Kidney (tissue), 14 donors: Measurements from ENCODE around the gene CERS2. TPM values are rescaled to one million over a fixed set of nuclear protein-coding genes. Genes with fewer than 3 reads are reported as not detected.
A peak's percentile ranks its signal among the peaks of the same experiment; 100 is the strongest.

ENCODE experiments used
- DNase-seq, 5 donors: peaks; one replicate each; pipeline ENCODE4 v3.0.0-alpha.2; 2013 to 2020
- FAIRE-seq: peaks from 2 replicates; lab custom pipeline; 2012; peaks lifted over from hg19 to GRCh38; lab: Jason Lieb, UNC
- H3K27ac ChIP-seq, 2 donors: one replicate each; pipeline ENCODE4 v1.7.0; 2013; ENCODE audit warnings: low read depth in 2 of 2, low read length in 2 of 2, inconsistent platforms in 1 of 2
- H3K27me3 ChIP-seq: one replicate; pipeline ENCODE4 v1.7.1; 2013; ENCODE audit warnings: low read length, inconsistent platforms; ENCODE audit not compliant: control insufficient read depth, insufficient read depth
- H3K36me3 ChIP-seq, 3 donors: one replicate each; pipeline versions ENCODE4 v1.7.0 to v1.7.1; 2013; ENCODE audit warnings: low read length in 3 of 3, control low read depth in 1 of 3, inconsistent platforms in 1 of 3; ENCODE audit not compliant: insufficient read depth in 3 of 3, control insufficient read depth in 2 of 3
- H3K4me1 ChIP-seq, 3 donors: one replicate each; pipeline versions ENCODE4 v1.7.0 to v1.7.1; 2013; ENCODE audit warnings: low read length in 3 of 3, inconsistent platforms in 1 of 3, low read depth in 1 of 3; ENCODE audit not compliant: control insufficient read depth in 2 of 3, insufficient read depth in 2 of 3
- H3K4me3 ChIP-seq, 3 donors: one replicate each; pipeline versions ENCODE4 v1.7.0 to v1.8.1; 2013; ENCODE audit warnings: low read length in 3 of 3, control low read depth in 1 of 3, inconsistent platforms in 1 of 3
- H3K9ac ChIP-seq, 3 donors: one replicate each; pipeline versions ENCODE4 v1.7.0 to v1.7.1; 2013; ENCODE audit warnings: low read length in 3 of 3, control low read depth in 1 of 3, inconsistent platforms in 1 of 3
- H3K9me3 ChIP-seq, 3 donors: one replicate each; pipeline versions ENCODE4 v1.7.0 to v1.7.1; 2013; ENCODE audit warnings: low read length in 3 of 3, control low read depth in 1 of 3, inconsistent platforms in 1 of 3; ENCODE audit not compliant: control insufficient read depth in 2 of 3, insufficient read depth in 1 of 3
- intact Hi-C: fragments of 100-400 bp; cut with DNase I; formaldehyde crosslinking; loops from one replicate; pipeline ENCODE4 v1.11.1; 2022
- polyA plus RNA-seq: library from polyadenylated mRNA; stranded (reverse); fragments of 350-450 nt; fragmentation: Illumina TruSeq; extraction: RNeasy Lipid Tissue Mini Kit (QIAGEN cat#74804); gene quantifications from one replicate; pipeline ENCODE4 v1.2.3, GENCODE V29; 2014; ENCODE audit warnings: low read depth, low replicate concordance; ENCODE audit not compliant: insufficient read depth
- total RNA-seq: library from RNA; stranded (reverse); fragmentation: NEBNext Ultra II Directional; extraction: Animal tissue kit (Norgen Biotek cat#: 25700); gene quantifications from one replicate; pipeline ENCODE4 v1.2.1, GENCODE V29; 2021
- TF ChIP-seq, protein P1 (sequence below): IDR thresholded peaks from 3 replicates; pipeline ENCODE4 v1.5.1; 2012; ENCODE audit warnings: mild to moderate bottlenecking, moderate library complexity, borderline replicate concordance; ENCODE audit not compliant: insufficient read depth; ENCODE audit errors: extremely low read depth
- donor health status: control.
- donor health status: control.
- donor health status: control.
- donor health status: control.
- donor health status: control.
- donor health status: DM: yes; HTN: yes; CAD: no.
- donor health status: Normal renal cell carcinoma (clear cell type).

Gene CERS2
- total and polyA plus RNA-seq, 2 donors from 2014 or later, result 258 to 268 TPM

DNA sequence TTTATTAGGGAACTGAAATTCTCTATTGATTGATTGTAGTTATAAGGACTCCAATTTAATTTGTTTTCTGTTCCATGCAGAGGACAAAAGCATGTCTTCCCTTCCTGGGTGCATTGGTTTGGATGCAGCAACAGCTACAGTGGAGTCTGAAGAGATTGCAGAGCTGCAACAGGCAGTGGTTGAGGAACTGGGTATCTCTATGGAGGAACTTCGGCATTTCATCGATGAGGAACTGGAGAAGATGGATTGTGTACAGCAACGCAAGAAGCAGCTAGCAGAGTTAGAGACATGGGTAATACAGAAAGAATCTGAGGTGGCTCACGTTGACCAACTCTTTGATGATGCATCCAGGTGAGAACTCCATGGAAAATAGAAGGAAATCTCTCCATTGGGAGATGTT is 47.0 kb downstream of the CERS2 start:
- Histone ChIP-seq H3K36me3 (peaks cover 9 to 20% (median 10%) of the 10 kb centered on the region in 3 donors), H3K9ac (no peak overlapping the region), H3K9me3 (peaks cover 0 to 1% (median 0%) of the 10 kb centered on the region in 3 donors), H3K4me1 (peaks cover 0 to 5% (median 0%) of the 10 kb centered on the region in 3 donors), H3K27me3 (no peaks in the 10 kb centered on the region), H3K4me3 (no peak overlapping the region), H3K27ac (no peak overlapping the region)
- FAIRE-seq, result no peak
- intact Hi-C loops, result no loop called here
- TF ChIP-seq, protein P1, sequence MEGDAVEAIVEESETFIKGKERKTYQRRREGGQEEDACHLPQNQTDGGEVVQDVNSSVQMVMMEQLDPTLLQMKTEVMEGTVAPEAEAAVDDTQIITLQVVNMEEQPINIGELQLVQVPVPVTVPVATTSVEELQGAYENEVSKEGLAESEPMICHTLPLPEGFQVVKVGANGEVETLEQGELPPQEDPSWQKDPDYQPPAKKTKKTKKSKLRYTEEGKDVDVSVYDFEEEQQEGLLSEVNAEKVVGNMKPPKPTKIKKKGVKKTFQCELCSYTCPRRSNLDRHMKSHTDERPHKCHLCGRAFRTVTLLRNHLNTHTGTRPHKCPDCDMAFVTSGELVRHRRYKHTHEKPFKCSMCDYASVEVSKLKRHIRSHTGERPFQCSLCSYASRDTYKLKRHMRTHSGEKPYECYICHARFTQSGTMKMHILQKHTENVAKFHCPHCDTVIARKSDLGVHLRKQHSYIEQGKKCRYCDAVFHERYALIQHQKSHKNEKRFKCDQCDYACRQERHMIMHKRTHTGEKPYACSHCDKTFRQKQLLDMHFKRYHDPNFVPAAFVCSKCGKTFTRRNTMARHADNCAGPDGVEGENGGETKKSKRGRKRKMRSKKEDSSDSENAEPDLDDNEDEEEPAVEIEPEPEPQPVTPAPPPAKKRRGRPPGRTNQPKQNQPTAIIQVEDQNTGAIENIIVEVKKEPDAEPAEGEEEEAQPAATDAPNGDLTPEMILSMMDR, result no peak
- no peak for DNase-seq

- TF ChIP-seq, protein P1, result no peak
- Histone ChIP-seq H3K27me3 (no peaks in the 10 kb centered on the region), H3K9me3 (peaks cover 0 to 1% (median 0%) of the 10 kb centered on the region in 3 donors), H3K4me1 (peaks cover 0 to 5% (median 0%) of the 10 kb centered on the region in 3 donors), H3K4me3 (peak within 1 kb of the TSS; percentile 74 to 97 (median 91)), H3K27ac (peak within 1 kb of the TSS; percentile 68 to 94), H3K36me3 (peaks cover 9 to 20% (median 10%) of the 10 kb centered on the region in 3 donors), H3K9ac (peak within 1 kb of the TSS; percentile 54 to 92 (median 85))
- intact Hi-C loops, result no loop called here
- DNase-seq, result peak; percentile 98 to 99 (median 98)
- FAIRE-seq, result no peak
Observed at GRCh38 chr1:150926097-150926741, 48.4 kb downstream of the CERS2 start, which contains the start of gene SETDB1. SETDB1 (plus strand) TSS chr1:150926363; CDS start chr1:150927715, 1,352 bp downstream.

DNA sequence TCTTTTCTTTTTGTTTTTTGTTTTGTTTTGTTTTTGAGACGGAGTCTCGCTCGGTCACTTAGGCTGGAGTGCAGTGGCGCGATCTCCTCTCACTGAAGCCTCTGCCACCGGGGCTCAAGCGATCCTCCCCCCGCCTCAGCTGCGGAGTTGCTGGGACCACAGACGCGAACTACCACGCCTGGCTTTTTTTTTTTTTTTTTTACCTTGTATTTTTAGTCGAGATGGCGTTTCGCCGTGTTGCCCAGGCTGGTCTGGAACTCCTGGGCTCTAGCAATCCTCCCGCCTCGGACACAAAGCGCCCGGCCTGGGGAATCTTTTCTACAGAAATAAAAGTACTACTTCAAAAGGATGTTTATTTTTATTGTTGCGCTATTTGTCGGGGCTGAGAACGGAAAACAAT is 49.6 kb downstream of the CERS2 start:
- H3K4me3 ChIP-seq, result peak overlapping the region in 2 of 3 donors; percentile 74 to 91
- peaks cover 5 to 18% (median 7%) of the 10 kb centered on the region in 3 donors for H3K36me3 ChIP-seq
- H3K27ac ChIP-seq, result no peak overlapping the region
- TF ChIP-seq, protein P1, result no peak
- H3K27me3 ChIP-seq, result no peaks in the 10 kb centered on the region
- H3K9me3 ChIP-seq, result peaks cover 0 to 1% (median 0%) of the 10 kb centered on the region in 3 donors
- no peak for FAIRE-seq
- H3K4me1 ChIP-seq, result peaks cover 0 to 5% (median 0%) of the 10 kb centered on the region in 3 donors
- DNase-seq, result peak in 2 of 5 donors; percentile 14 to 53
- H3K9ac ChIP-seq, result no peak overlapping the region
- intact Hi-C loops, result no loop called here
